Left forelimb (tissue), 1 donor: ENCODE data around the gene MGRN1.
A peak's percentile ranks its signal among the peaks of the same experiment; 100 is the strongest.

Experiments used
- DNase-seq: peaks from one replicate; pipeline ENCODE4 v3.0.0-alpha.2; 2018; ENCODE audit warnings: low spot score

MGRN1 gene

GRCh38 chr16:4624015-4624826 lies at the start of gene MGRN1:
MGRN1 (plus strand) TSS chr16:4624826; CDS start chr16:4624961, 135 bp downstream.
- DNase-seq = peak; percentile 96

GRCh38 chr16:4574919-4575705 lies 49.5 kb upstream of the MGRN1 start:
- DNase-seq = no peak

GRCh38 chr16:4576008-4576407 lies 48.6 kb upstream of the MGRN1 start:
- no peak for DNase-seq

- DNase-seq = no peak
Observed at GRCh38 chr16:4578961-4579530, 45.6 kb upstream of the MGRN1 start.

GRCh38 chr16:4580250-4580649 lies 44.4 kb upstream of the MGRN1 start:
- no peak for DNase-seq

- DNase-seq = no peak
Observed at GRCh38 chr16:4583906-4584305, 40.7 kb upstream of the MGRN1 start.

GRCh38 chr16:4586291-4586690 lies 38.3 kb upstream of the MGRN1 start:
- DNase-seq = no peak

GRCh38 chr16:4588386-4588785 lies 36.2 kb upstream of the MGRN1 start:
- DNase-seq = no peak

- no peak for DNase-seq
Observed at GRCh38 chr16:4588961-4589360, 35.7 kb upstream of the MGRN1 start.

GRCh38 chr16:4591191-4591590 lies 33.4 kb upstream of the MGRN1 start:
- no peak for DNase-seq

GRCh38 chr16:4591706-4592470 lies 32.7 kb upstream of the MGRN1 start:
- no peak for DNase-seq

GRCh38 chr16:4593086-4593485 lies 31.5 kb upstream of the MGRN1 start:
- DNase-seq = no peak

- no peak for DNase-seq
Observed at GRCh38 chr16:4594433-4595410, 29.9 kb upstream of the MGRN1 start.

GRCh38 chr16:4597174-4597573 lies 27.5 kb upstream of the MGRN1 start:
- DNase-seq = no peak

GRCh38 chr16:4599037-4599436 lies 25.6 kb upstream of the MGRN1 start:
- DNase-seq = no peak

GRCh38 chr16:4599545-4599944 lies 25.1 kb upstream of the MGRN1 start:
- no peak for DNase-seq

- peak; percentile 76 for DNase-seq
Observed at GRCh38 chr16:4601036-4601863, 23.4 kb upstream of the MGRN1 start.

GRCh38 chr16:4601864-4602186 lies 22.8 kb upstream of the MGRN1 start:
- no peak for DNase-seq

GRCh38 chr16:4602331-4602730 lies 22.3 kb upstream of the MGRN1 start:
- no peak for DNase-seq

GRCh38 chr16:4603624-4604170 lies 20.9 kb upstream of the MGRN1 start:
- no peak for DNase-seq
